HEK293 (cell line): ENCODE data around the gene ENOSF1.

Source experiments
- CTCF ChIA-PET: fragments of 350-600 bp; formaldehyde crosslinking; extraction: SDS; loops from one replicate; lab custom pipeline; 2021; ENCODE audit warnings: antibody characterized with exemption; lab: Yijun Ruan, JAX
- POLR2A ChIA-PET: fragments of 300-600 bp; formaldehyde crosslinking; extraction: SDS; loops from one replicate; lab custom pipeline; 2020; ENCODE audit warnings: antibody characterized with exemption, inconsistent platforms; lab: Yijun Ruan, JAX
- H3K27ac ChIP-seq: fragments of 200-500 bp; sonication (Bioruptor generic); 2 replicates; pipeline ENCODE4 v1.5.1; 2014; ENCODE audit warnings: low read depth, low read length, control low read depth, inconsistent platforms; ENCODE audit errors: extremely low read depth
- H3K36me3 ChIP-seq, 2 experiments: fragments of 200-500 bp in 1 of 2; sonication (Bioruptor generic) in 1 of 2; 1 replicate in 1 of 2; 2 replicates in 1 of 2; pipeline ENCODE4 v1.5.1; 2014 to 2017; ENCODE audit warnings: inconsistent platforms in 2 of 2, low read length in 2 of 2; ENCODE audit not compliant: control insufficient read depth in 2 of 2, insufficient read depth in 1 of 2
- H3K4me1 ChIP-seq: fragments of 200-500 bp; sonication (Bioruptor generic); 2 replicates; pipeline ENCODE4 v1.5.1; 2014; ENCODE audit warnings: mild to moderate bottlenecking, low read length, inconsistent platforms; ENCODE audit not compliant: control insufficient read depth, insufficient read depth
- H3K4me3 ChIP-seq: 2 replicates; pipeline ENCODE4 v1.5.1; 2011; ENCODE audit warnings: low read depth, mild to moderate bottlenecking, control low read depth, low read length, moderate library complexity
- H3K9me3 ChIP-seq: fragments of 200-500 bp; sonication (Bioruptor generic); 2 replicates; pipeline ENCODE4 v1.5.1; 2014; ENCODE audit warnings: low read depth, low read length, inconsistent platforms; ENCODE audit not compliant: control insufficient read depth, insufficient read depth
- IKZF3 ChIP-seq: fragments of 450-650 bp; IDR thresholded peaks from 2 replicates; pipeline ENCODE4 v1.5.0; 2018; ENCODE audit warnings: missing biosample characterization, mild to moderate bottlenecking, missing genetic modification characterization, moderate library complexity
- KLF16 ChIP-seq: fragments of 450-650 bp; formaldehyde crosslinking; IDR thresholded peaks from 2 replicates; pipeline ENCODE4 v1.5.1; 2017; ENCODE audit warnings: missing biosample characterization, missing genetic modification characterization
- TRIM28 ChIP-seq: IDR thresholded peaks from 2 replicates; pipeline ENCODE4 v1.6.1; 2011; ENCODE audit warnings: low read length, control low read depth, borderline replicate concordance
- YY1 ChIP-seq: fragments of 450-650 bp; formaldehyde crosslinking; IDR thresholded peaks from 2 replicates; pipeline ENCODE4 v1.5.1; 2018; ENCODE audit warnings: missing biosample characterization, missing genetic modification characterization
- ZNF155 ChIP-seq: fragments of 450-650 bp; formaldehyde crosslinking; IDR thresholded peaks from 2 replicates; pipeline ENCODE4 v1.5.1; 2016; ENCODE audit warnings: missing biosample characterization, missing genetic modification characterization
- ZNF174 ChIP-seq: fragments of 450-650 bp; formaldehyde crosslinking; IDR thresholded peaks from 2 replicates; pipeline ENCODE4 v1.5.0; 2017; ENCODE audit warnings: missing biosample characterization, mild to moderate bottlenecking, missing genetic modification characterization
- ZNF350 ChIP-seq: fragments of 450-650 bp; formaldehyde crosslinking; IDR thresholded peaks from 2 replicates; pipeline ENCODE4 v1.5.0; 2017; ENCODE audit warnings: missing biosample characterization, mild to moderate bottlenecking, missing genetic modification characterization
- ZNF404 ChIP-seq: fragments of 450-650 bp; formaldehyde crosslinking; IDR thresholded peaks from 2 replicates; pipeline ENCODE4 v1.5.1; 2017; ENCODE audit warnings: missing biosample characterization, missing genetic modification characterization
- ZNF521 ChIP-seq: fragments of 450-650 bp; formaldehyde crosslinking; IDR thresholded peaks from 2 replicates; pipeline ENCODE4 v1.5.1; 2017; ENCODE audit warnings: missing biosample characterization, mild to moderate bottlenecking, missing genetic modification characterization
- ZNF664 ChIP-seq: fragments of 450-650 bp; formaldehyde crosslinking; IDR thresholded peaks from 2 replicates; pipeline ENCODE4 v1.5.1; 2016; ENCODE audit warnings: missing biosample characterization, missing genetic modification characterization
- ZNF670 ChIP-seq: fragments of 450-650 bp; formaldehyde crosslinking; IDR thresholded peaks from 2 replicates; pipeline ENCODE4 v1.5.1; 2016; ENCODE audit warnings: missing biosample characterization, missing genetic modification characterization, low read depth
- TF ChIP-seq, protein P1 (sequence below): fragments of 450-650 bp; formaldehyde crosslinking; conservative IDR thresholded peaks from 2 replicates; pipeline ENCODE4 v1.5.1; 2016; ENCODE audit warnings: low read depth, missing biosample characterization, missing genetic modification characterization
- TF ChIP-seq, protein P2 (sequence below): fragments of 450-650 bp; formaldehyde crosslinking; IDR thresholded peaks from 2 replicates; pipeline ENCODE4 v1.5.1; 2016; ENCODE audit warnings: missing biosample characterization, missing genetic modification characterization
- TF ChIP-seq, protein P3 (sequence below): fragments of 450-650 bp; formaldehyde crosslinking; conservative IDR thresholded peaks from 2 replicates; pipeline ENCODE4 v1.5.1; 2016; ENCODE audit warnings: low read depth, missing biosample characterization, missing genetic modification characterization

ENOSF1 gene

DNA sequence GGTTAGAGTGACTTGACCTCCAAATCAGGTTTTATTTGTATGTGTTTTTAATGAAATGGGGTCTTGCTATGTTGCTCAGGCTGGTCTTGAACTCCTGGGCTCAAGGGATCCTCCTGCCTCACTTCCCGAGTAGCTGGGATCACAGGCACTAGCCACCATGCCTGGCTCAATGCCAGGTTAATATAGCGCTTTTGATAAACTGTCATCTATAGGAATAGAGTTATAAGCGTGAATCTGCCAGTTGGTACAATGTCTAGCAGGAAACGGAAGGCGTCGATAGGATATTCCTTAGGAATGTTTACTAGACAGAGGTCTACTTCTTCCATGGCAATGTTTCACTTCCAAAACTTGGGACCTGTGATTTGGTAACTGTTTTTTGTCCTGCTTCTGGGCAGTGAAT lies 90.1 kb downstream of the ENOSF1 start (continued):
- TF ChIP-seq, protein P1, sequence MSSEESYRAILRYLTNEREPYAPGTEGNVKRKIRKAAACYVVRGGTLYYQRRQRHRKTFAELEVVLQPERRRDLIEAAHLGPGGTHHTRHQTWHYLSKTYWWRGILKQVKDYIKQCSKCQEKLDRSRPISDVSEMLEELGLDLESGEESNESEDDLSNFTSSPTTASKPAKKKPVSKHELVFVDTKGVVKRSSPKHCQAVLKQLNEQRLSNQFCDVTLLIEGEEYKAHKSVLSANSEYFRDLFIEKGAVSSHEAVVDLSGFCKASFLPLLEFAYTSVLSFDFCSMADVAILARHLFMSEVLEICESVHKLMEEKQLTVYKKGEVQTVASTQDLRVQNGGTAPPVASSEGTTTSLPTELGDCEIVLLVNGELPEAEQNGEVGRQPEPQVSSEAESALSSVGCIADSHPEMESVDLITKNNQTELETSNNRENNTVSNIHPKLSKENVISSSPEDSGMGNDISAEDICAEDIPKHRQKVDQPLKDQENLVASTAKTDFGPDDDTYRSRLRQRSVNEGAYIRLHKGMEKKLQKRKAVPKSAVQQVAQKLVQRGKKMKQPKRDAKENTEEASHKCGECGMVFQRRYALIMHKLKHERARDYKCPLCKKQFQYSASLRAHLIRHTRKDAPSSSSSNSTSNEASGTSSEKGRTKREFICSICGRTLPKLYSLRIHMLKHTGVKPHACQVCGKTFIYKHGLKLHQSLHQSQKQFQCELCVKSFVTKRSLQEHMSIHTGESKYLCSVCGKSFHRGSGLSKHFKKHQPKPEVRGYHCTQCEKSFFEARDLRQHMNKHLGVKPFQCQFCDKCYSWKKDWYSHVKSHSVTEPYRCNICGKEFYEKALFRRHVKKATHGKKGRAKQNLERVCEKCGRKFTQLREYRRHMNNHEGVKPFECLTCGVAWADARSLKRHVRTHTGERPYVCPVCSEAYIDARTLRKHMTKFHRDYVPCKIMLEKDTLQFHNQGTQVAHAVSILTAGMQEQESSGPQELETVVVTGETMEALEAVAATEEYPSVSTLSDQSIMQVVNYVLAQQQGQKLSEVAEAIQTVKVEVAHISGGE (tag by site-specific recombination) = no peak
- TF ChIP-seq ZNF670 = no peak
- TF ChIP-seq, protein P2, sequence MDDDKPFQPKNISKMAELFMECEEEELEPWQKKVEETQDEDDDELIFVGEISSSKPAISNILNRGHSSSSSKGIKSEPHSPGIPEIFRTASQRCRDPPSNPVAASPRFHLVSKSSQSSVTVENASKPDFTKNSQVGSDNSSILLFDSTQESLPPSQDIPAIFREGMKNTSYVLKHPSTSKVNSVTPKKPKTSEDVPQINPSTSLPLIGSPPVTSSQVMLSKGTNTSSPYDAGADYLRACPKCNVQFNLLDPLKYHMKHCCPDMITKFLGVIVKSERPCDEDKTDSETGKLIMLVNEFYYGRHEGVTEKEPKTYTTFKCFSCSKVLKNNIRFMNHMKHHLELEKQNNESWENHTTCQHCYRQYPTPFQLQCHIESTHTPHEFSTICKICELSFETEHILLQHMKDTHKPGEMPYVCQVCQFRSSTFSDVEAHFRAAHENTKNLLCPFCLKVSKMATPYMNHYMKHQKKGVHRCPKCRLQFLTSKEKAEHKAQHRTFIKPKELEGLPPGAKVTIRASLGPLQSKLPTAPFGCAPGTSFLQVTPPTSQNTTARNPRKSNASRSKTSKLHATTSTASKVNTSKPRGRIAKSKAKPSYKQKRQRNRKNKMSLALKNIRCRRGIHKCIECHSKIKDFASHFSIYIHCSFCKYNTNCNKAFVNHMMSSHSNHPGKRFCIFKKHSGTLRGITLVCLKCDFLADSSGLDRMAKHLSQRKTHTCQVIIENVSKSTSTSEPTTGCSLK = no peak
- TF ChIP-seq YY1 (tag by site-specific recombination) = no peak
- TF ChIP-seq, protein P3, sequence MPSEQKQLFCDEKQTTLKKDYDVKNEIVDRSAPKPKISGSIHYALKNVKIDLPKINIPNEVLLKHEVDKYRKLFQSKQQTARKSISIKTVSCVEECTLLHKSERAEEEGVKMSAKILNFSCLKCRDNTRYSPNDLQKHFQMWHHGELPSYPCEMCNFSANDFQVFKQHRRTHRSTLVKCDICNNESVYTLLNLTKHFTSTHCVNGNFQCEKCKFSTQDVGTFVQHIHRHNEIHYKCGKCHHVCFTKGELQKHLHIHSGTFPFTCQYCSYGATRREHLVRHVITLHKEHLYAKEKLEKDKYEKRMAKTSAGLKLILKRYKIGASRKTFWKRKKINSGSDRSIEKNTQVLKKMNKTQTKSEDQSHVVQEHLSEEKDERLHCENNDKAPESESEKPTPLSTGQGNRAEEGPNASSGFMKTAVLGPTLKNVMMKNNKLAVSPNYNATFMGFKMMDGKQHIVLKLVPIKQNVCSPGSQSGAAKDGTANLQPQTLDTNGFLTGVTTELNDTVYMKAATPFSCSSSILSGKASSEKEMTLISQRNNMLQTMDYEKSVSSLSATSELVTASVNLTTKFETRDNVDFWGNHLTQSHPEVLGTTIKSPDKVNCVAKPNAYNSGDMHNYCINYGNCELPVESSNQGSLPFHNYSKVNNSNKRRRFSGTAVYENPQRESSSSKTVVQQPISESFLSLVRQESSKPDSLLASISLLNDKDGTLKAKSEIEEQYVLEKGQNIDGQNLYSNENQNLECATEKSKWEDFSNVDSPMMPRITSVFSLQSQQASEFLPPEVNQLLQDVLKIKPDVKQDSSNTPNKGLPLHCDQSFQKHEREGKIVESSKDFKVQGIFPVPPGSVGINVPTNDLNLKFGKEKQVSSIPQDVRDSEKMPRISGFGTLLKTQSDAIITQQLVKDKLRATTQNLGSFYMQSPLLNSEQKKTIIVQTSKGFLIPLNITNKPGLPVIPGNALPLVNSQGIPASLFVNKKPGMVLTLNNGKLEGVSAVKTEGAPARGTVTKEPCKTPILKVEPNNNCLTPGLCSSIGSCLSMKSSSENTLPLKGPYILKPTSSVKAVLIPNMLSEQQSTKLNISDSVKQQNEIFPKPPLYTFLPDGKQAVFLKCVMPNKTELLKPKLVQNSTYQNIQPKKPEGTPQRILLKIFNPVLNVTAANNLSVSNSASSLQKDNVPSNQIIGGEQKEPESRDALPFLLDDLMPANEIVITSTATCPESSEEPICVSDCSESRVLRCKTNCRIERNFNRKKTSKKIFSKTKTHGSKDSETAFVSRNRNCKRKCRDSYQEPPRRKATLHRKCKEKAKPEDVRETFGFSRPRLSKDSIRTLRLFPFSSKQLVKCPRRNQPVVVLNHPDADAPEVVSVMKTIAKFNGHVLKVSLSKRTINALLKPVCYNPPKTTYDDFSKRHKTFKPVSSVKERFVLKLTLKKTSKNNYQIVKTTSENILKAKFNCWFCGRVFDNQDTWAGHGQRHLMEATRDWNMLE (tag by site-specific recombination) = no peak
- TF ChIP-seq ZNF174 (tag by site-specific recombination) = no peak
- TF ChIP-seq ZNF350 = no peak
- TF ChIP-seq, all 188 proteins: peak for 0

DNA sequence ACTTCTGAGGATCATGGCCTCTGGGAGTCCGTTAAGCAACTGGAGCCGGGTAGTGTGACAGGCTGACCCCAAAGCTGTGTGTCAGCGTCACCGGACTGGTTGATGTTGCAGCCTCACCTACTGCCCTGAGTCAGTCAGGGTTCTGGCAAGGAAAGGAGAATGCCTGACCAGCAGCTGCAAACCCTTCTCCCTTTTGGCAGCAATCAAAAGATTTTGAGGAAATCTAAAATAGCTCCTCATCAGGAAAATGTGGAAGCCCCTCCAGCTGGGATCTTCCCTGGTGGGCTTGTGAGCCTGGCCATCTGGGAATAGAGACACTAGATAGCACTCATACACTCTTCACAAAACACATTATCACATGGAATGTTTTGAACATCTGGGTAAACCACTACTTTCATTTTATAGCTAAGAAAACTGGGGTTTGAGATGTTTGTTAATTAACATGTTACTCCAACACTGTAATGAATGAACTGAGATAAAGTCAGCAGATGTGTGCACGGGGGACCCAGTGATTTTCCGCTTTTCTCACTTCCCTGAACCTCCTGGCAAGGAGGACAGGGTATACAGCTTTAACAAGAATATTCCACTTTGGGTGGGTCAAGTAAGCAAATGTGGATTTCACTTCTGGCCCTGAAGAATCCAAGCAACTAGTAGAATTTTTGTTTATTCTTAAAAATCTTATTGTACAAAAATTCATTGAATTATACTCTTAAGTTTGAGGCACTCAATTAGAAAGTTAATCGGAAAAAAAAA lies 91.0 kb downstream of the ENOSF1 start:
- TF ChIP-seq TRIM28 = no peak
- TF ChIP-seq ZNF404 = no peak
- no peak for TF ChIP-seq KLF16
- TF ChIP-seq ZNF664 (tag by site-specific recombination) = no peak
- TF ChIP-seq IKZF3 (tag by site-specific recombination) = no peak
- no peak for TF ChIP-seq ZNF521 (tag by site-specific recombination)
- TF ChIP-seq ZNF155 = no peak
- CTCF ChIA-PET = interaction anchor here (0.5 to 11.8 kb wide), 10 partner anchors 8 to 411 kb away, joined by 3 to 184 read pairs (median 4); no protein-coding TSS in a partner anchor
- H3K27ac ChIP-seq = no peak overlapping the region
- H3K4me3 ChIP-seq = no peak overlapping the region
- POLR2A ChIA-PET = no interaction called here
- H3K36me3 ChIP-seq = no peaks in the 10 kb centered on the region
- H3K9me3 ChIP-seq = no peaks in the 10 kb centered on the region
- no peaks in the 10 kb centered on the region for H3K4me1 ChIP-seq
